ENCODE measurements around the gene GMDS. TPM values are rescaled to one million over a fixed set of nuclear protein-coding genes. Genes with fewer than 3 reads are reported as not detected.

The GMDS gene
- total RNA-seq, 1 experiment from 2014 or later = 35.0 TPM

GRCh38 chr6:1960486-1961142, 284.8 kb downstream of the GMDS start:
- Mint-ChIP-seq H3K4me1 (peaks cover 16% of the 10 kb centered on the region; the same call in 1 of the 2 replicates), H3K27ac (peak overlapping the region; percentile 46; the same call in 1 of the 2 replicates), H3K36me3 (no peaks in the 10 kb centered on the region), H3K27me3 (ENCODE audit: low read depth) (no peaks in the 10 kb centered on the region), H3K9me3 (no peaks in the 10 kb centered on the region), H3K4me3 (no peak overlapping the region)
- ChIA-PET POLR2A (no interaction called here), CTCF (no interaction called here)
- no peak for DNase-seq (ENCODE audit: low spot score)
- no peak for ATAC-seq
- TF ChIP-seq IRF1 (CRISPR knock-in tag; IDR thresholded peaks at IDR 0.05) (no peak), SMAD3 (CRISPR knock-in tag; IDR thresholded peaks at IDR 0.05; ENCODE audit: borderline replicate concordance) (no peak), ATF6 (CRISPR knock-in tag; IDR thresholded peaks at IDR 0.05) (no peak), ZNF219 (CRISPR knock-in tag; IDR thresholded peaks at IDR 0.05; ENCODE audit: borderline replicate concordance) (no peak), MYBL2 (CRISPR knock-in tag; IDR thresholded peaks at IDR 0.05) (no peak), ESRRA (CRISPR knock-in tag; IDR thresholded peaks at IDR 0.05; ENCODE audit: borderline replicate concordance) (no peak), OVOL2 (CRISPR knock-in tag; IDR thresholded peaks at IDR 0.05; ENCODE audit: borderline replicate concordance) (no peak), TCF7 (CRISPR knock-in tag; IDR thresholded peaks at IDR 0.05; ENCODE audit: low read depth) (no peak), ETV6 (CRISPR knock-in tag; IDR thresholded peaks at IDR 0.05) (no peak), HMGA2 (CRISPR knock-in tag; IDR thresholded peaks at IDR 0.05) (no peak), CBFB (CRISPR knock-in tag; IDR thresholded peaks at IDR 0.05; ENCODE audit: low read depth) (no peak), ELF4 (CRISPR knock-in tag; IDR thresholded peaks at IDR 0.05; ENCODE audit: low read depth) (no peak)
- TF ChIP-seq, protein P1, sequence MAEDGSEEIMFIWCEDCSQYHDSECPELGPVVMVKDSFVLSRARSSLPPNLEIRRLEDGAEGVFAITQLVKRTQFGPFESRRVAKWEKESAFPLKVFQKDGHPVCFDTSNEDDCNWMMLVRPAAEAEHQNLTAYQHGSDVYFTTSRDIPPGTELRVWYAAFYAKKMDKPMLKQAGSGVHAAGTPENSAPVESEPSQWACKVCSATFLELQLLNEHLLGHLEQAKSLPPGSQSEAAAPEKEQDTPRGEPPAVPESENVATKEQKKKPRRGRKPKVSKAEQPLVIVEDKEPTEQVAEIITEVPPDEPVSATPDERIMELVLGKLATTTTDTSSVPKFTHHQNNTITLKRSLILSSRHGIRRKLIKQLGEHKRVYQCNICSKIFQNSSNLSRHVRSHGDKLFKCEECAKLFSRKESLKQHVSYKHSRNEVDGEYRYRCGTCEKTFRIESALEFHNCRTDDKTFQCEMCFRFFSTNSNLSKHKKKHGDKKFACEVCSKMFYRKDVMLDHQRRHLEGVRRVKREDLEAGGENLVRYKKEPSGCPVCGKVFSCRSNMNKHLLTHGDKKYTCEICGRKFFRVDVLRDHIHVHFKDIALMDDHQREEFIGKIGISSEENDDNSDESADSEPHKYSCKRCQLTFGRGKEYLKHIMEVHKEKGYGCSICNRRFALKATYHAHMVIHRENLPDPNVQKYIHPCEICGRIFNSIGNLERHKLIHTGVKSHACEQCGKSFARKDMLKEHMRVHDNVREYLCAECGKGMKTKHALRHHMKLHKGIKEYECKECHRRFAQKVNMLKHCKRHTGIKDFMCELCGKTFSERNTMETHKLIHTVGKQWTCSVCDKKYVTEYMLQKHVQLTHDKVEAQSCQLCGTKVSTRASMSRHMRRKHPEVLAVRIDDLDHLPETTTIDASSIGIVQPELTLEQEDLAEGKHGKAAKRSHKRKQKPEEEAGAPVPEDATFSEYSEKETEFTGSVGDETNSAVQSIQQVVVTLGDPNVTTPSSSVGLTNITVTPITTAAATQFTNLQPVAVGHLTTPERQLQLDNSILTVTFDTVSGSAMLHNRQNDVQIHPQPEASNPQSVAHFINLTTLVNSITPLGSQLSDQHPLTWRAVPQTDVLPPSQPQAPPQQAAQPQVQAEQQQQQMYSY (CRISPR knock-in tag; IDR thresholded peaks at IDR 0.05) = no peak
- TF ChIP-seq, protein P2, sequence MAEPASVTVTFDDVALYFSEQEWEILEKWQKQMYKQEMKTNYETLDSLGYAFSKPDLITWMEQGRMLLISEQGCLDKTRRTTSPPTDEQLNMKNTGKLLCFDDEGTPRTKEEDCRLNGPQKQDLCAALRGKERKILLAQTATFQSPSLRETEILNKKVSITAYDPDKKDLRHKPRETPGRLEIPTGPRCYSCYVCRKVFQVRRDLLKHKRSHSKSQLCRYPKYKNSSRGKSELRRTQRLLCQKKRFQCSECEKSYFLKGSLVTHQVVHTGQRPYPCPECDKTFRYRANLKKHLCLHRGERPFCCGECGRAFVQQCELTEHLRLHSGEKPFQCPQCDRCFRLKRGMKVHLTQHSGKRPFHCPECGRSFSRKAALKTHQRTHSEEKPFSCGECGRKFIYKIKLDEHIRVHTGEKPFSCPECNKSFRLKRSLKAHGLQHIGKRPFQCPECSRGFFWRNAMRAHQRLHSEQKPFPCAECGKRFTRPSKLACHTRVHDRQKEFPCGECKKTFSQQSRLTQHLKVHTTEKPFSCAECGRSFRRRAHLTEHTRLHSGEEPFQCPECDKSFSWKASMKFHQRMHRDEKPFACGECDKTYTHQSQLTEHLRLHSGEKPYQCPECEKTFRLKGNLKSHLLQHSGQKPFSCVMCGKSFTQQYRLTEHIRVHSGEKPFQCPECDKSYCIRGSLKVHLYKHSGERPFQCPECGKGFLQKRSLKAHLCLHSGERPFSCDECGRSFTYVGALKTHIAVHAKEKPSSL (CRISPR knock-in tag; conservative IDR thresholded peaks at IDR 0.05) = no peak
- TF ChIP-seq, protein P3, sequence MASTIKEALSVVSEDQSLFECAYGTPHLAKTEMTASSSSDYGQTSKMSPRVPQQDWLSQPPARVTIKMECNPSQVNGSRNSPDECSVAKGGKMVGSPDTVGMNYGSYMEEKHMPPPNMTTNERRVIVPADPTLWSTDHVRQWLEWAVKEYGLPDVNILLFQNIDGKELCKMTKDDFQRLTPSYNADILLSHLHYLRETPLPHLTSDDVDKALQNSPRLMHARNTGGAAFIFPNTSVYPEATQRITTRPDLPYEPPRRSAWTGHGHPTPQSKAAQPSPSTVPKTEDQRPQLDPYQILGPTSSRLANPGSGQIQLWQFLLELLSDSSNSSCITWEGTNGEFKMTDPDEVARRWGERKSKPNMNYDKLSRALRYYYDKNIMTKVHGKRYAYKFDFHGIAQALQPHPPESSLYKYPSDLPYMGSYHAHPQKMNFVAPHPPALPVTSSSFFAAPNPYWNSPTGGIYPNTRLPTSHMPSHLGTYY (CRISPR knock-in tag; IDR thresholded peaks at IDR 0.05) = no peak

- Mint-ChIP-seq H3K36me3 (no peaks in the 10 kb centered on the region), H3K9me3 (no peaks in the 10 kb centered on the region), H3K27me3 (ENCODE audit: low read depth) (no peaks in the 10 kb centered on the region), H3K4me1 (peaks cover 16% of the 10 kb centered on the region), H3K4me3 (no peak overlapping the region), H3K27ac (no peak overlapping the region)
- no peak for TF ChIP-seq SP1 (CRISPR knock-in tag; conservative IDR thresholded peaks at IDR 0.05)
- TF ChIP-seq ATF6 (CRISPR knock-in tag; IDR thresholded peaks at IDR 0.05) = no peak
- TF ChIP-seq ZNF219 (CRISPR knock-in tag; IDR thresholded peaks at IDR 0.05; ENCODE audit: borderline replicate concordance) = no peak
- ChIA-PET CTCF (no interaction called here), POLR2A (no interaction called here)
- DNase-seq (ENCODE audit: low spot score) (no peak), ATAC-seq (no peak)
Measured at GRCh38 chr6:1958257-1958656, 287.1 kb downstream of the GMDS start.

Data from WTC11 (cell line).